ENCODE data around the gene TMEM184B.

- TF ChIP-seq CTCF (conservative IDR thresholded peaks at IDR 0.05; ENCODE audit: low read length), result no peak
- TF ChIP-seq EZH2phosphoT487 (IDR thresholded peaks at IDR 0.05; ENCODE audit: borderline replicate concordance), result no peak
These were observed 36.0 kb downstream of the TMEM184B start for GRCh38 chr22:38236786-38237185.

Data from Loucy (cell line).